Measurements from ENCODE around the gene PTPN7. TPM values are rescaled to one million over a fixed set of nuclear protein-coding genes. Genes with fewer than 3 reads are reported as not detected.

Gene PTPN7
- polyA plus RNA-seq, 1 of the 3 experiments (the other 2 are of a cell fraction), result not detected

DNA sequence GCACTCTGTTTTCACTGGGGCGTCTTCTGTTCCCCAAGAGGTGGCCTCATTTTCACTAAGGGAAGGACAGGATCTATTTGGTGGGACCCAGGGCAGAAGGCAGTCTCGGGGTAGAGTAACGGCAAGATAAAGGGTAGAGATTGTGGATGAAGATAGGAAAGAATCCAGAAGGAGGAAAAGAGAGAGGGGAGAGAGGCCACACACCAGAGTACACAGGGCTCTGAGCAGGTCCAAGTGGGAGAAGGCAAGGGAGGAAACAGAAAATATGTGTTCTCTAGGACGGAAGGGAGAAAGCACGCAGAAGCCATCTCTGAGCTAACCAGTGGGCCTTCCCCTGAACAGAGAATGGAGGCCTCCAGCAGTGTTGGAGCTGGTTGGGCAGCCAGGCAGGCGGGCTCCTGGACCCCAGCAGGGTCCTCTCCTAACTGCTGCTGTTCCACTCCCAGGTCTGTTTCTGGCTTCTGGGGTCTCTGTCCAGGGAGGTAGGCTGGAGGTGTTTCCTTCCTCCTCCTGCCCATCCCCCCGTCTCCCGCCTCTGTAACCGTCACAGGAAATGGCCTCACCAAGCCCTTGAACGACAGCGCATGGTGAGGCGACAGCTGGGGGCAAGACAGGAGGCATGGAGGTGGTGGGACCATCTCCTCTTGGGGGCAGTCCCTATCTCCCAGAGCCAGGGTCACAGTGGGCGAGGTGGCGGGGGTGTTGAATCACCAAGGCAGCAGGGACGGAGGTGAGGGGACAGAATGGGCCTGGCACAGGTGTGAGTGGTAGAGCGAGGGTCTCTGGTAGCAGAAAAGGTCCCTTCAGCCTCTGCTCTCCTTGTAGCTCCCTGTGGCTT lies 649 bp downstream of the PTPN7 start:
- H3K4me3 ChIP-seq (ENCODE audit: low read depth in 2 of 2, low read length in 1 of 2), result no peak overlapping the region
- H2AFZ ChIP-seq (ENCODE audit: low read depth), result no peak overlapping the region
- POLR2A ChIA-PET, result interaction anchor here (0.6 kb wide), 1 partner anchor 167 kb away, joined by 3 read pairs; no protein-coding TSS in a partner anchor
- H3K27ac ChIP-seq (ENCODE audit: low read depth in 2 of 2, low read length in 1 of 2), result no peak overlapping the region
- 89% methylated on average over 10 of the region's 16 CpGs for WGBS (ENCODE audit: low lambda C conversion rate)
- peaks cover 7 to 45% of the 10 kb centered on the region in 2 experiments; a peak in 1 of 4 replicates for H3K4me1 ChIP-seq (ENCODE audit: control insufficient read depth in 1 of 2, insufficient read depth in 2 of 2, low read depth in 1 of 2, low read length in 1 of 2)
- no peaks in the 10 kb centered on the region for H3K9me3 ChIP-seq
- H3F3A ChIP-seq (replicated peaks; ENCODE audit: insufficient read depth), result peaks cover 7% of the 10 kb centered on the region
- no peaks in the 10 kb centered on the region for H3K36me3 ChIP-seq (replicated peaks in 1 of 2; ENCODE audit: control insufficient read depth in 1 of 2, insufficient read depth in 2 of 2, low read length in 1 of 2)
- no peaks in the 10 kb centered on the region for H3K79me2 ChIP-seq (ENCODE audit: insufficient read depth)
- no peak for TF ChIP-seq TCF12 (IDR thresholded peaks at IDR 0.05)
- TF ChIP-seq, protein P1, sequence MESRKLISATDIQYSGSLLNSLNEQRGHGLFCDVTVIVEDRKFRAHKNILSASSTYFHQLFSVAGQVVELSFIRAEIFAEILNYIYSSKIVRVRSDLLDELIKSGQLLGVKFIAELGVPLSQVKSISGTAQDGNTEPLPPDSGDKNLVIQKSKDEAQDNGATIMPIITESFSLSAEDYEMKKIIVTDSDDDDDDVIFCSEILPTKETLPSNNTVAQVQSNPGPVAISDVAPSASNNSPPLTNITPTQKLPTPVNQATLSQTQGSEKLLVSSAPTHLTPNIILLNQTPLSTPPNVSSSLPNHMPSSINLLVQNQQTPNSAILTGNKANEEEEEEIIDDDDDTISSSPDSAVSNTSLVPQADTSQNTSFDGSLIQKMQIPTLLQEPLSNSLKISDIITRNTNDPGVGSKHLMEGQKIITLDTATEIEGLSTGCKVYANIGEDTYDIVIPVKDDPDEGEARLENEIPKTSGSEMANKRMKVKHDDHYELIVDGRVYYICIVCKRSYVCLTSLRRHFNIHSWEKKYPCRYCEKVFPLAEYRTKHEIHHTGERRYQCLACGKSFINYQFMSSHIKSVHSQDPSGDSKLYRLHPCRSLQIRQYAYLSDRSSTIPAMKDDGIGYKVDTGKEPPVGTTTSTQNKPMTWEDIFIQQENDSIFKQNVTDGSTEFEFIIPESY (IDR thresholded peaks at IDR 0.05; ENCODE audit: borderline replicate concordance, low read depth), result no peak
- TF ChIP-seq, protein P2, sequence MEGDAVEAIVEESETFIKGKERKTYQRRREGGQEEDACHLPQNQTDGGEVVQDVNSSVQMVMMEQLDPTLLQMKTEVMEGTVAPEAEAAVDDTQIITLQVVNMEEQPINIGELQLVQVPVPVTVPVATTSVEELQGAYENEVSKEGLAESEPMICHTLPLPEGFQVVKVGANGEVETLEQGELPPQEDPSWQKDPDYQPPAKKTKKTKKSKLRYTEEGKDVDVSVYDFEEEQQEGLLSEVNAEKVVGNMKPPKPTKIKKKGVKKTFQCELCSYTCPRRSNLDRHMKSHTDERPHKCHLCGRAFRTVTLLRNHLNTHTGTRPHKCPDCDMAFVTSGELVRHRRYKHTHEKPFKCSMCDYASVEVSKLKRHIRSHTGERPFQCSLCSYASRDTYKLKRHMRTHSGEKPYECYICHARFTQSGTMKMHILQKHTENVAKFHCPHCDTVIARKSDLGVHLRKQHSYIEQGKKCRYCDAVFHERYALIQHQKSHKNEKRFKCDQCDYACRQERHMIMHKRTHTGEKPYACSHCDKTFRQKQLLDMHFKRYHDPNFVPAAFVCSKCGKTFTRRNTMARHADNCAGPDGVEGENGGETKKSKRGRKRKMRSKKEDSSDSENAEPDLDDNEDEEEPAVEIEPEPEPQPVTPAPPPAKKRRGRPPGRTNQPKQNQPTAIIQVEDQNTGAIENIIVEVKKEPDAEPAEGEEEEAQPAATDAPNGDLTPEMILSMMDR (IDR thresholded peaks at IDR 0.05), result no peak
- no peak for TF ChIP-seq EP300 (IDR thresholded peaks at IDR 0.05; ENCODE audit: borderline replicate concordance in 1 of 2, low read depth in 1 of 2, low read length in 1 of 2)
- TF ChIP-seq YY1 (IDR thresholded peaks at IDR 0.05; ENCODE audit: low read depth), result no peak
- no peak for TF ChIP-seq NRF1 (IDR thresholded peaks at IDR 0.05; ENCODE audit: low read depth, low read length)
- TF ChIP-seq TEAD4 (IDR thresholded peaks at IDR 0.05; ENCODE audit: borderline replicate concordance, insufficient read depth), result no peak
- TF ChIP-seq RXRA (IDR thresholded peaks at IDR 0.05; ENCODE audit: borderline replicate concordance, low read depth), result no peak
- TF ChIP-seq MXI1 (IDR thresholded peaks at IDR 0.05; ENCODE audit: low read depth, low read length), result no peak
- TF ChIP-seq, protein P3, sequence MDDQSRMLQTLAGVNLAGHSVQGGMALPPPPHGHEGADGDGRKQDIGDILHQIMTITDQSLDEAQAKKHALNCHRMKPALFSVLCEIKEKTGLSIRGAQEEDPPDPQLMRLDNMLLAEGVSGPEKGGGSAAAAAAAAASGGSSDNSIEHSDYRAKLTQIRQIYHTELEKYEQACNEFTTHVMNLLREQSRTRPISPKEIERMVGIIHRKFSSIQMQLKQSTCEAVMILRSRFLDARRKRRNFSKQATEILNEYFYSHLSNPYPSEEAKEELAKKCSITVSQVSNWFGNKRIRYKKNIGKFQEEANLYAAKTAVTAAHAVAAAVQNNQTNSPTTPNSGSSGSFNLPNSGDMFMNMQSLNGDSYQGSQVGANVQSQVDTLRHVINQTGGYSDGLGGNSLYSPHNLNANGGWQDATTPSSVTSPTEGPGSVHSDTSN (IDR thresholded peaks at IDR 0.05), result no peak
- TF ChIP-seq JUND (IDR thresholded peaks at IDR 0.05), result no peak
- TF ChIP-seq SIN3A (IDR thresholded peaks at IDR 0.05; ENCODE audit: borderline replicate concordance, low read depth, low read length), result no peak
- no peak for TF ChIP-seq FOXJ3 (CRISPR knock-in tag; IDR thresholded peaks at IDR 0.05)
- CTCF ChIA-PET, result interaction anchor here (0.7 to 1.6 kb wide), 3 partner anchors 24 to 160 kb away, joined by 3 to 7 read pairs (median 3); no protein-coding TSS in a partner anchor
- H4K20me1 ChIP-seq (ENCODE audit: insufficient read depth), result no peaks in the 10 kb centered on the region
- H3K27me3 ChIP-seq (ENCODE audit: insufficient read depth), result no peaks in the 10 kb centered on the region
- no peak overlapping the region for H3K4me2 ChIP-seq
- no peak overlapping the region for H3K9ac ChIP-seq
- no peaks in the 10 kb centered on the region for H3K9me2 ChIP-seq
- DNase-seq, result no peak
